HG03558 (cell line): ENCODE data around the gene CLCN5.

ENCODE experiments used
- ATAC-seq: cut with Tn5 transposase; IDR thresholded peaks from one replicate; pipeline ENCODE4 v1.9.1; 2021; ENCODE audit warnings: moderate number of reproducible peaks; ENCODE audit not compliant: unreplicated experiment; ENCODE audit errors: extremely low read depth

Gene CLCN5

GRCh38 chrX:50125480-50125879 lies 203.1 kb downstream of the CLCN5 start:
- ATAC-seq: no peak

- ATAC-seq: no peak
Measured at GRCh38 chrX:50147972-50148371, 225.6 kb downstream of the CLCN5 start.
